Astrocyte of the spinal cord (primary cell): ENCODE measurements around the gene RALGPS1.
A peak's percentile ranks its signal among the peaks of the same experiment; 100 is the strongest.

ENCODE experiments used
- DNase-seq: peaks from one replicate; pipeline ENCODE4 v3.0.0; 2011; ENCODE audit warnings: low read depth, low spot score
- H3K4me3 ChIP-seq: 2 replicates; pipeline ENCODE4 v1.5.1; 2011; ENCODE audit warnings: low read depth, mild to moderate bottlenecking, low read length, moderate library complexity
- CTCF ChIP-seq: IDR thresholded peaks from 2 replicates; pipeline ENCODE4 v1.5.1; 2012; ENCODE audit warnings: low read depth, mild to moderate bottlenecking, low read length, inconsistent platforms
- in situ Hi-C: cut with HindIII; loops from 2 replicates; pipeline ENCODE4 v1.10.0; 2017; ENCODE audit warnings: low sequenced_read_pairs

The RALGPS1 gene

DNA sequence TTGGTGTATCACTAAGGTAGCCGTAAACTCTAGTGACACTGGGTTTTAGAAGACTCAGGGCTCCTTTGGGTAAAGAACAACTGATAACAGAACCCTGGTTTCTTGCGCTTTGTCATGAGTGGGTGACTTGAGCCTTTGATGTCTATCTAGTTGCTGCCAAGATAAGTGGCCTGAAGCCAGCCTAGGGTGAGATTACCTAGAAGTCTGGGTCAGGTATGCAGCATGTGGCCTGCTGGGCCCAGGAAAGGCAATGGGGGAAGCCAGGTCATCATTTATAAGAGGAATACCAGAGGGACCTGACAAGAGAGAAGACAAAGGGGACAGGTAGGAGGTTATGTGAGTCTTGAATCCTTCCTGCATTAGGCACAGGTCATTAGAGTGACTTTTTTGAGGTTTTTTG, 326.8 kb downstream of the RALGPS1 start:
- no peak overlapping the region for H3K4me3 ChIP-seq
- TF ChIP-seq CTCF = no peak
- DNase-seq = no peak
- in situ Hi-C loops = no loop called here

GRCh38 chr9:127244609-127245601, 330.3 kb downstream of the RALGPS1 start:
- in situ Hi-C loops = no loop called here
- peak overlapping the region; percentile 73 for H3K4me3 ChIP-seq
- peak; percentile 95 for DNase-seq
- no peak for TF ChIP-seq CTCF

- no peak for DNase-seq
- H3K4me3 ChIP-seq = peak overlapping the region; percentile 73
- TF ChIP-seq CTCF = no peak
- in situ Hi-C loops = no loop called here
Observed at GRCh38 chr9:127245637-127246164, 331.1 kb downstream of the RALGPS1 start.

- no peak for DNase-seq
- TF ChIP-seq CTCF = no peak
- in situ Hi-C loops = no loop called here
- H3K4me3 ChIP-seq = no peak overlapping the region
Observed at GRCh38 chr9:127248241-127248640, 333.7 kb downstream of the RALGPS1 start.

- in situ Hi-C loops = no loop called here
- H3K4me3 ChIP-seq = no peak overlapping the region
- no peak for DNase-seq
- TF ChIP-seq CTCF = no peak
Observed at GRCh38 chr9:127249877-127250276, 335.3 kb downstream of the RALGPS1 start.

- no peak for DNase-seq
- no peak for TF ChIP-seq CTCF
- no peak overlapping the region for H3K4me3 ChIP-seq
- in situ Hi-C loops = no loop called here
Observed at GRCh38 chr9:127250896-127251391, 336.4 kb downstream of the RALGPS1 start.
